Measurements from ENCODE around the gene DAAM2.

DAAM2 gene

GRCh38 chr6:39897698-39898097, 105.5 kb downstream of the DAAM2 start:
- H3K9me3 Mint-ChIP-seq = no peaks in the 10 kb centered on the region
- no peaks in the 10 kb centered on the region for H3K4me1 Mint-ChIP-seq
- H3K27me3 Mint-ChIP-seq = peaks cover 7% of the 10 kb centered on the region
- H3K27ac Mint-ChIP-seq = no peak overlapping the region
- H3K36me3 Mint-ChIP-seq = no peaks in the 10 kb centered on the region
- H3K4me3 Mint-ChIP-seq = no peak overlapping the region

- no peak overlapping the region for H3K27ac Mint-ChIP-seq
- no peaks in the 10 kb centered on the region for H3K9me3 Mint-ChIP-seq
Measured at GRCh38 chr6:39898625-39899024, 106.4 kb downstream of the DAAM2 start.

DNA sequence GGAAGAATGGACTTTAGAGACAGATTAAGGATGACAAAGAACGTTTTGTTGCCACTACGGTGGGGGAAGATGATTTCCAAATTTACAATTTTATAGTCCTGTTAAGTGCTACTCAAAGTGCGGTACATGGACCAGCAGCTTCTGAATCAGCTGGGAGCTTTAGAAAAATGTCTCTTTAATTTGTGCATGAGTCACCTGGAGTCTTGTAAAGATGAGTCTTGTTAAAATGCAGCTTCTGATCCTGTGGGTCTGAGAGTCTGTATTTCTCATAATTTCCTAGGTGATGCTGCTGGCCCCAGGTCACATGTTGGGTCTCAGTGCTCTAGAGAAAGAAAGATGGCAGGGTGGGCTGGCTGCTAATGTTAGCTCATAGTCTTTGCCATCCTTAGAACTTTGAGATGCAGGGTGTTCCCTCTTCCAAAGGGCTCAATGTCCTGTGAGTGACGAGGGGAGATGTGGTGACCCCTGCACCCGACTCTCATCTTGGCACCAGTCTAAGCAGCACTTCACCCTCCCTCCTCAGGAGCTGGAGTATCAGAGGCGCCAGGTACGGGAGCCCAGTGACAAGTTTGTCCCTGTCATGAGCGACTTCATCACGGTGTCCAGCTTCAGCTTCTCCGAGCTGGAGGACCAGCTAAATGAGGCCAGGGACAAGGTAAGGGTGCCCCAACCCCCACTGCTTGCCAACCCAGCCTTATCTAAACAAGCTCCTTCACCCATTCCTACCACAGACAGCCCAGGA, 107.5 kb downstream of the DAAM2 start:
- no peak overlapping the region for H3K27ac Mint-ChIP-seq
- peaks cover 7% of the 10 kb centered on the region for H3K27me3 Mint-ChIP-seq
- H3K36me3 Mint-ChIP-seq = no peaks in the 10 kb centered on the region
- no peaks in the 10 kb centered on the region for H3K9me3 Mint-ChIP-seq
- H3K4me3 Mint-ChIP-seq = no peak overlapping the region
- H3K4me1 Mint-ChIP-seq = no peaks in the 10 kb centered on the region

More at GRCh38 chr6:39898625-39899024, 106.4 kb downstream of the DAAM2 start:
- no peaks in the 10 kb centered on the region for H3K36me3 Mint-ChIP-seq
- H3K4me3 Mint-ChIP-seq = no peak overlapping the region
- no peaks in the 10 kb centered on the region for H3K4me1 Mint-ChIP-seq
- peaks cover 7% of the 10 kb centered on the region for H3K27me3 Mint-ChIP-seq

- Mint-ChIP-seq H3K4me1 (no peaks in the 10 kb centered on the region), H3K27me3 (peaks cover 7% of the 10 kb centered on the region), H3K27ac (no peak overlapping the region), H3K4me3 (no peak overlapping the region), H3K36me3 (no peaks in the 10 kb centered on the region), H3K9me3 (no peaks in the 10 kb centered on the region)
Measured at GRCh38 chr6:39901116-39901655, 109.0 kb downstream of the DAAM2 start.

DNA sequence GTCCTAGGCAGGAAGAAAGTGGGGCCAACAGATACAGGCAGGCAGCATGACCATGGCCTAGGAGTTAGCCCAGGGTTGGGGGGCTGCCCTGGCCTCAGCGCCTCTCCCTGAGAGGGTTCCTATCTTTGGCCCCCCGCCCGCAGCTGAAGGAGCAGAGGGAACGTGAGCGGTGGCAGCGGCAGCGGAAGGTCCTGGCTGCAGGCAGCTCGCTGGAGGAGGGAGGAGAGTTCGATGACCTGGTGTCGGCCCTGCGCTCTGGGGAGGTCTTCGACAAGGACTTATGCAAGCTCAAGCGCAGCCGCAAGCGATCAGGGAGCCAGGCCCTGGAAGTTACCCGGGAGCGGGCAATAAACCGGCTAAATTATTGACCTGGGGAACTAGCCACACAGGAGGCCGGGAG, 109.5 kb downstream of the DAAM2 start:
- Mint-ChIP-seq H3K9me3 (no peaks in the 10 kb centered on the region), H3K36me3 (no peaks in the 10 kb centered on the region), H3K4me1 (no peaks in the 10 kb centered on the region), H3K4me3 (no peak overlapping the region), H3K27ac (no peak overlapping the region), H3K27me3 (peaks cover 7% of the 10 kb centered on the region)

DNA sequence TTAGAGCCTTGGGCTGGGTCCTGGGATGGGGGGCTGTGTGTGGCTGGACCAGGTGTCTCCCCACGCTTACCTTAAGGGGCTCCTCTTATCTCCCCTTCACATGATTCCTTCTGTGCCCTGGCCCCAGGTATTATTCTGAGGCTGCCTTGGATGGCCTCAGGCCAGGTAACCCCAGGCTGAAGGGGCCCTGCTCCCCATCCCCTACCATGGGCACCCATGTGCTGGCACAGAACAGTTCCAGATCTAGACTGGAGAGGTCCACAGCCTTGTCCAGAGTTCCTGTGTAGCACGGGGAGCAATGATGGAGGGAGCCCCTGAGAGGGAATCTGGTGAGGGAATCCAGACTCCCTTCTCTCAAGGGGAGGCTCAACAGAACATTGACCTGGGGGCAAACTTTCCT, 110.0 kb downstream of the DAAM2 start:
- Mint-ChIP-seq H3K27me3 (peaks cover 5% of the 10 kb centered on the region), H3K9me3 (no peaks in the 10 kb centered on the region), H3K4me3 (no peak overlapping the region), H3K4me1 (no peaks in the 10 kb centered on the region), H3K27ac (no peak overlapping the region), H3K36me3 (no peaks in the 10 kb centered on the region)

DNA sequence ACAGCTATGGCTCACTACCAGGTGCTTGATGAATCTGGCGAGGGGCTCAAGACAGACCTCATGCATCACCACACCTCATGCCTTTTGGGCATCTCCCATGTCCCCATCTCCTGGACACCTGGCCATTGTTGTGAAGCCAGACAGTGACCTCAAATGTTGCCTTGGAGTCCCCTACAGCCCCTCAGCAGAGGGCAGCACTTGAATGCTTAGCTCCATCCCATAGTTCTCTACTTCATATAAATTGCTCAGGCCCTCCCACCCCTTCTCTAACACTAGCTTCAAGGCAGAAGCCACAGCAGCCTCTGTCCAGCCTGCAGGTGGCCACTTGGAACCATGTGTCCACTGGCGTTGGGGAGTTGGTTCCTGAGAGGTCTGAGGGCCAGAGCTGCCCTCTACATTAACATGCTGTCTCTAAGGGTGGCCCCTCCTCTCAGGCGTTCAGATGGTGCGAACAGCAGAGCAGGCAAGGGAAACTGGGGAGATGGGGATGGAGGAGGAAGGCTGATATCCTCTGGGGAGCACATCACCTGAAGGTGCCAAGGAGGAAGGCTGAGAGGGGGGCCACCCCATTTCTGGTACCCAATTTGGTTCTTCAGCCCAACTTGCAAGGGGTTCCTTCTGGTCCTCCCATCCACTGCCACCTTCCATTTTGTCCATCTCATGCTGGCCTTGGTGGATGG, 110.8 kb downstream of the DAAM2 start:
- no peak overlapping the region for H3K4me3 Mint-ChIP-seq
- no peaks in the 10 kb centered on the region for H3K4me1 Mint-ChIP-seq
- H3K27ac Mint-ChIP-seq = no peak overlapping the region
- H3K27me3 Mint-ChIP-seq = peaks cover 2% of the 10 kb centered on the region
- H3K9me3 Mint-ChIP-seq = no peaks in the 10 kb centered on the region
- no peaks in the 10 kb centered on the region for H3K36me3 Mint-ChIP-seq

DNA sequence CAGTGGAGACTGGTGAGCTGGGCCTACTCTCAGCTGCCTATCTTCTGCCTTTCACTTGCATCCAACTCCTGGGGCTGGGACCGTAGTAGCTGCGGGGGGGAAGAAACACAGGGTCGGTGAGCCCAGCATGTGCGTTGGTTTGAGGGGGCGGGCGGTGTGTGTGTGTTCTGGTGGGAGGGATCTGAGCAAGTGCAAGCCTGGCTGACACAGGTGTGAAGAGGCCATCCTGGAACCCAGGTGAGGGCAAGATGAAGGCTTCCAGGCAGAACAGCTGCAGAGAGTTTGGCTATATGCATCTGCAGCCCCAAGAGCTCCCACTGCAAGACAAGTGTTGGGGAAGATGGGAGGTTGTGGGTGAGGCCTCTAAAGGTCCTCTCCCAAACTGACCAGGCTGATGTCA, 111.5 kb downstream of the DAAM2 start:
- no peak overlapping the region for H3K27ac Mint-ChIP-seq
- no peaks in the 10 kb centered on the region for H3K4me1 Mint-ChIP-seq
- H3K36me3 Mint-ChIP-seq = no peaks in the 10 kb centered on the region
- H3K4me3 Mint-ChIP-seq = no peak overlapping the region
- H3K27me3 Mint-ChIP-seq = no peaks in the 10 kb centered on the region
- H3K9me3 Mint-ChIP-seq = no peaks in the 10 kb centered on the region

- H3K9me3 Mint-ChIP-seq = no peaks in the 10 kb centered on the region
- H3K27ac Mint-ChIP-seq = no peak overlapping the region
Measured at GRCh38 chr6:39904946-39905639, 112.9 kb downstream of the DAAM2 start.

GRCh38 chr6:39905640-39905975, 113.4 kb downstream of the DAAM2 start:
- Mint-ChIP-seq H3K27me3 (no peaks in the 10 kb centered on the region), H3K36me3 (no peaks in the 10 kb centered on the region), H3K4me3 (no peak overlapping the region), H3K27ac (no peak overlapping the region), H3K9me3 (no peaks in the 10 kb centered on the region), H3K4me1 (no peaks in the 10 kb centered on the region)

More at GRCh38 chr6:39904946-39905639, 112.9 kb downstream of the DAAM2 start:
- Mint-ChIP-seq H3K27me3 (no peaks in the 10 kb centered on the region), H3K36me3 (no peaks in the 10 kb centered on the region), H3K4me3 (no peak overlapping the region), H3K4me1 (no peaks in the 10 kb centered on the region)

GRCh38 chr6:39906318-39906761, 114.2 kb downstream of the DAAM2 start:
- no peak overlapping the region for H3K27ac Mint-ChIP-seq
- H3K4me1 Mint-ChIP-seq = no peaks in the 10 kb centered on the region
- H3K4me3 Mint-ChIP-seq = no peak overlapping the region
- no peaks in the 10 kb centered on the region for H3K27me3 Mint-ChIP-seq
- H3K9me3 Mint-ChIP-seq = no peaks in the 10 kb centered on the region
- H3K36me3 Mint-ChIP-seq = no peaks in the 10 kb centered on the region

GRCh38 chr6:39907871-39908575, 115.8 kb downstream of the DAAM2 start:
- no peaks in the 10 kb centered on the region for H3K27me3 Mint-ChIP-seq
- H3K27ac Mint-ChIP-seq = no peak overlapping the region
- H3K9me3 Mint-ChIP-seq = no peaks in the 10 kb centered on the region
- H3K4me1 Mint-ChIP-seq = no peaks in the 10 kb centered on the region
- no peak overlapping the region for H3K4me3 Mint-ChIP-seq
- H3K36me3 Mint-ChIP-seq = no peaks in the 10 kb centered on the region

GRCh38 chr6:39908838-39909583, 116.8 kb downstream of the DAAM2 start:
- Mint-ChIP-seq H3K4me1 (no peaks in the 10 kb centered on the region), H3K27ac (no peak overlapping the region), H3K9me3 (no peaks in the 10 kb centered on the region), H3K36me3 (no peaks in the 10 kb centered on the region), H3K27me3 (no peaks in the 10 kb centered on the region), H3K4me3 (no peak overlapping the region)

DNA sequence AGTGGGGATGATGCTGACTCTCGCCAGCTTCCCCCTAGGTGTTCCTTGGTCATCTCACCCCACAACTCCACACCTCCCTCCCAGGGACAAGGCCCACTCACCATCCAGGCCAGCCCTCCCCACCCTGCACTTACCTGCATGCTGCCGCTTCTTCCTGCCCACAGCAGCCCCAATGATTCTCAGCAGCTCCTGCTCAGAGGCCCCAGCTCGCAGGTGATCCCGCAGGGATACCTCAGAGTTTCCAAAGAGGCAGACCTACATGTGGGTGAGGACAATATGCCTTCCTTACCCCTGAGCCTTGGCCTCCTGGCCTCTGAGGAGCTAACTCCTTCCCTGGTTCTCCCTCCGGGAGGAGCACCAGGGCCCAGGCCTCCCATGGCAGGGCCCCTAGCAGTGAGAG, 117.5 kb downstream of the DAAM2 start:
- no peaks in the 10 kb centered on the region for H3K27me3 Mint-ChIP-seq
- no peaks in the 10 kb centered on the region for H3K36me3 Mint-ChIP-seq
- no peak overlapping the region for H3K4me3 Mint-ChIP-seq
- no peaks in the 10 kb centered on the region for H3K9me3 Mint-ChIP-seq
- no peak overlapping the region for H3K27ac Mint-ChIP-seq
- H3K4me1 Mint-ChIP-seq = no peaks in the 10 kb centered on the region

- Mint-ChIP-seq H3K27me3 (no peaks in the 10 kb centered on the region), H3K9me3 (no peaks in the 10 kb centered on the region), H3K36me3 (peaks cover 2% of the 10 kb centered on the region), H3K27ac (no peak overlapping the region), H3K4me3 (no peak overlapping the region), H3K4me1 (no peaks in the 10 kb centered on the region)
Measured at GRCh38 chr6:39910164-39910563, 118.0 kb downstream of the DAAM2 start.
